Natural killer cell treated with Interleukin-12 subunit alpha and Interleukin-12 subunit beta and Interleukin-15 and Interleukin-18, amount 100 ng/mL, for 72 hours (primary cell): ENCODE data around the gene SLC16A3. TPM values are rescaled to one million over a fixed set of nuclear protein-coding genes. Genes with fewer than 3 reads are reported as not detected.
A peak's percentile ranks its signal among the peaks of the same experiment; 100 is the strongest.
"Not testable (repeated sequence)": the region's sequence is repeated elsewhere in the genome, so short reads cannot be mapped to it uniquely, and the experiment has no call there.

Experiments
- ATAC-seq, 2 donors: fragments of 150-1000 bp; cut with Tn5 transposase in 1 of 2; sonication (Bioruptor Pico), chemical (Tn5 transposase) in 1 of 2; 2 replicates each; pipeline ENCODE4 v1.10.0; 2021
- DNase-seq: peaks from one replicate; pipeline ENCODE4 v3.0.0; 2022; ENCODE audit warnings: low spot score
- H3K27ac Mint-ChIP-seq, 2 donors: 1 replicate in 1 of 2; 2 replicates in 1 of 2; pipeline ENCODE4 v1.8.0; 2022; ENCODE audit warnings: mixed read lengths in 2 of 2, mild to moderate bottlenecking in 1 of 2, moderate library complexity in 1 of 2
- H3K27me3 Mint-ChIP-seq, 2 donors: 1 replicate in 1 of 2; 2 replicates in 1 of 2; pipeline ENCODE4 v1.8.0; 2022; ENCODE audit warnings: mixed read lengths in 2 of 2
- H3K36me3 Mint-ChIP-seq: one replicate; pipeline ENCODE4 v1.8.0; 2022; ENCODE audit warnings: mixed read lengths
- H3K4me1 Mint-ChIP-seq, 2 donors: 1 replicate in 1 of 2; 2 replicates in 1 of 2; pipeline ENCODE4 v1.8.0; 2022; ENCODE audit warnings: low read depth in 2 of 2, mixed read lengths in 2 of 2, mild to moderate bottlenecking in 1 of 2
- H3K4me3 Mint-ChIP-seq: one replicate; pipeline ENCODE4 v1.8.0; 2022; ENCODE audit warnings: mixed read lengths
- H3K9me3 Mint-ChIP-seq: 2 replicates; pipeline ENCODE4 v1.8.0; 2022; ENCODE audit warnings: mixed read lengths
- total RNA-seq, 2 donors: library from RNA; stranded (reverse); gene quantifications; one replicate each; pipeline ENCODE4 v1.2.3, GENCODE V29; 2022

The SLC16A3 gene
- total RNA-seq, 2 donors from 2014 or later, result 241 to 534 TPM

GRCh38 chr17:82247856-82248671 is 19.2 kb downstream of the SLC16A3 start:
- no peaks in the 10 kb centered on the region for H3K9me3 Mint-ChIP-seq
- no peak overlapping the region for H3K4me3 Mint-ChIP-seq
- DNase-seq (no peak), ATAC-seq (no peak)
- peaks cover 19 to 53% of the 10 kb centered on the region in 2 donors for H3K4me1 Mint-ChIP-seq
- H3K27me3 Mint-ChIP-seq, result no peaks in the 10 kb centered on the region
- H3K36me3 Mint-ChIP-seq, result peaks cover 31% of the 10 kb centered on the region
- H3K27ac Mint-ChIP-seq, result peak overlapping the region; percentile 43 to 87

- no peak for ATAC-seq
- Mint-ChIP-seq H3K27me3 (no peaks in the 10 kb centered on the region), H3K4me3 (no peak overlapping the region), H3K27ac (peak overlapping the region in 1 of 2 donors; percentile 87), H3K9me3 (no peaks in the 10 kb centered on the region), H3K36me3 (peaks cover 29% of the 10 kb centered on the region), H3K4me1 (peaks cover 16 to 48% of the 10 kb centered on the region in 2 donors)
- no peak for DNase-seq
Observed at GRCh38 chr17:82248815-82249674, 20.2 kb downstream of the SLC16A3 start.

- no peaks in the 10 kb centered on the region for H3K27me3 Mint-ChIP-seq
- H3K9me3 Mint-ChIP-seq, result no peaks in the 10 kb centered on the region
- H3K4me1 Mint-ChIP-seq, result peaks cover 8 to 39% of the 10 kb centered on the region in 2 donors
- ATAC-seq (no peak), DNase-seq (no peak)
- no peak overlapping the region for H3K27ac Mint-ChIP-seq
- H3K4me3 Mint-ChIP-seq, result no peak overlapping the region
- H3K36me3 Mint-ChIP-seq, result peaks cover 19% of the 10 kb centered on the region
Observed at GRCh38 chr17:82249896-82250581, 21.2 kb downstream of the SLC16A3 start.

GRCh38 chr17:82250868-82251500 is 22.1 kb downstream of the SLC16A3 start:
- no peaks in the 10 kb centered on the region for H3K27me3 Mint-ChIP-seq

GRCh38 chr17:82252511-82253178 is 23.8 kb downstream of the SLC16A3 start:
- ATAC-seq, result no peak
- Mint-ChIP-seq H3K27me3 (no peaks in the 10 kb centered on the region), H3K4me1 (peaks cover 24 to 30% of the 10 kb centered on the region in 2 donors), H3K27ac (peak overlapping the region in 1 of 2 donors; percentile 48), H3K9me3 (no peaks in the 10 kb centered on the region), H3K4me3 (no peak overlapping the region), H3K36me3 (peaks cover 28% of the 10 kb centered on the region)
- no peak for DNase-seq

More at GRCh38 chr17:82250868-82251500, 22.1 kb downstream of the SLC16A3 start:
- H3K36me3 Mint-ChIP-seq, result peaks cover 20% of the 10 kb centered on the region
- no peak for ATAC-seq
- H3K9me3 Mint-ChIP-seq, result no peaks in the 10 kb centered on the region
- H3K27ac Mint-ChIP-seq, result peak overlapping the region; percentile 21 to 68
- peaks cover 14 to 37% of the 10 kb centered on the region in 2 donors for H3K4me1 Mint-ChIP-seq
- DNase-seq, result no peak
- no peak overlapping the region for H3K4me3 Mint-ChIP-seq

GRCh38 chr17:82253179-82253544 is 24.3 kb downstream of the SLC16A3 start:
- ATAC-seq, result no peak
- Mint-ChIP-seq H3K27ac (peak overlapping the region in 1 of 2 donors; percentile 48), H3K9me3 (no peaks in the 10 kb centered on the region), H3K27me3 (no peaks in the 10 kb centered on the region), H3K36me3 (peaks cover 24% of the 10 kb centered on the region), H3K4me1 (peaks cover 22 to 27% of the 10 kb centered on the region in 2 donors), H3K4me3 (no peak overlapping the region)
- DNase-seq, result no peak

GRCh38 chr17:82254096-82254495 is 25.3 kb downstream of the SLC16A3 start:
- not testable (repeated sequence) for ATAC-seq, H3K9me3 Mint-ChIP-seq, H3K4me3 Mint-ChIP-seq, DNase-seq, H3K27me3 Mint-ChIP-seq, H3K27ac Mint-ChIP-seq
- peaks cover 29% of the 10 kb centered on the region for H3K36me3 Mint-ChIP-seq
- peaks cover 28 to 31% of the 10 kb centered on the region in 2 donors for H3K4me1 Mint-ChIP-seq

- peaks cover 34% of the 10 kb centered on the region for H3K36me3 Mint-ChIP-seq
- peaks cover 32 to 36% of the 10 kb centered on the region in 2 donors for H3K4me1 Mint-ChIP-seq
- not testable (repeated sequence) for H3K27ac Mint-ChIP-seq, DNase-seq, H3K4me3 Mint-ChIP-seq, ATAC-seq, H3K27me3 Mint-ChIP-seq, H3K9me3 Mint-ChIP-seq
Observed at GRCh38 chr17:82254746-82255145, 25.9 kb downstream of the SLC16A3 start.

- H3K4me3 Mint-ChIP-seq, result peak overlapping the region; percentile 25
- DNase-seq (no peak), ATAC-seq (no peak)
- peaks cover 39 to 41% of the 10 kb centered on the region in 2 donors for H3K4me1 Mint-ChIP-seq
- H3K27me3 Mint-ChIP-seq, result no peaks in the 10 kb centered on the region
- peak overlapping the region; percentile 60 to 90 for H3K27ac Mint-ChIP-seq
- H3K9me3 Mint-ChIP-seq, result no peaks in the 10 kb centered on the region
- H3K36me3 Mint-ChIP-seq, result peaks cover 42% of the 10 kb centered on the region
Observed at GRCh38 chr17:82255402-82255972, 26.6 kb downstream of the SLC16A3 start.

- Mint-ChIP-seq H3K27ac (peak overlapping the region; percentile 74 to 90), H3K36me3 (peaks cover 46% of the 10 kb centered on the region), H3K9me3 (no peaks in the 10 kb centered on the region), H3K4me1 (peaks cover 47 to 48% of the 10 kb centered on the region in 2 donors), H3K4me3 (no peak overlapping the region), H3K27me3 (no peaks in the 10 kb centered on the region)
- ATAC-seq (no peak), DNase-seq (no peak)
Observed at GRCh38 chr17:82256242-82256885, 27.5 kb downstream of the SLC16A3 start.

- Mint-ChIP-seq H3K36me3 (peaks cover 53% of the 10 kb centered on the region), H3K4me3 (peak overlapping the region; percentile 40), H3K4me1 (peaks cover 53 to 55% of the 10 kb centered on the region in 2 donors), H3K27ac (peak overlapping the region; percentile 74 to 90), H3K27me3 (no peaks in the 10 kb centered on the region), H3K9me3 (no peaks in the 10 kb centered on the region)
- DNase-seq (peak; percentile 88), ATAC-seq (peak; percentile 98)
Observed at GRCh38 chr17:82257473-82257872, 28.6 kb downstream of the SLC16A3 start.

GRCh38 chr17:82258555-82258954 is 29.7 kb downstream of the SLC16A3 start:
- peaks cover 55% of the 10 kb centered on the region for H3K36me3 Mint-ChIP-seq
- H3K9me3 Mint-ChIP-seq, result no peaks in the 10 kb centered on the region
- ATAC-seq (no peak), DNase-seq (no peak)
- peak overlapping the region; percentile 47 to 71 for H3K27ac Mint-ChIP-seq
- H3K4me3 Mint-ChIP-seq, result no peak overlapping the region
- H3K4me1 Mint-ChIP-seq, result peaks cover 55% of the 10 kb centered on the region in 2 donors
- no peaks in the 10 kb centered on the region for H3K27me3 Mint-ChIP-seq
